IMR-90 (cell line): Measurements from ENCODE around the gene ZBED4.

Experiments used
- CEBPB ChIP-seq: IDR thresholded peaks from 2 replicates; pipeline ENCODE4 v1.6.1; 2012; ENCODE audit warnings: low read depth, low read length, improper control_type of control experiment
- CTCF ChIP-seq: conservative IDR thresholded peaks from 2 replicates; pipeline ENCODE4 v1.5.1; 2012; ENCODE audit warnings: mild to moderate bottlenecking, low read depth, low read length, improper control_type of control experiment
- ELK1 ChIP-seq: fragments of 150-350 bp; IDR thresholded peaks from 2 replicates; pipeline ENCODE4 v1.6.1; 2016; ENCODE audit warnings: low read depth, mild to moderate bottlenecking, low read length, moderate library complexity, borderline replicate concordance
- MAFK ChIP-seq: IDR thresholded peaks from 2 replicates; pipeline ENCODE4 v1.6.1; 2012; ENCODE audit warnings: low read depth, low read length, improper control_type of control experiment
- MXI1 ChIP-seq: IDR thresholded peaks from 2 replicates; pipeline ENCODE4 v1.6.1; 2012; ENCODE audit warnings: low read depth, mild to moderate bottlenecking, low read length, moderate library complexity, borderline replicate concordance
- NFE2L2 ChIP-seq: fragments of 150-350 bp; IDR thresholded peaks from 2 replicates; pipeline ENCODE4 v1.6.1; 2016; ENCODE audit warnings: low read depth, mild to moderate bottlenecking, low read length
- POLR2A ChIP-seq: IDR thresholded peaks from 2 replicates; pipeline ENCODE4 v1.6.1; 2012; ENCODE audit warnings: mild to moderate bottlenecking, low read depth, low read length
- RFX5 ChIP-seq: IDR thresholded peaks from 2 replicates; pipeline ENCODE4 v1.8.0; 2012; ENCODE audit warnings: low read depth, mild to moderate bottlenecking, low read length, moderate library complexity
- USF2 ChIP-seq: fragments of 150-350 bp; IDR thresholded peaks from 2 replicates; pipeline ENCODE4 v1.6.1; 2017; ENCODE audit warnings: mild to moderate bottlenecking, antibody characterized with exemption, low read length, low read depth

- TF ChIP-seq CTCF (no peak), MXI1 (no peak), CEBPB (no peak), POLR2A (no peak), RFX5 (no peak), ELK1 (no peak), MAFK (no peak), NFE2L2 (no peak), USF2 (no peak)
These were observed 10.3 kb downstream of the ZBED4 start for GRCh38 chr22:49863931-49864330.
